Fibroblast of lung (primary cell): ENCODE data around the gene OLAH. TPM values are rescaled to one million over a fixed set of nuclear protein-coding genes. Genes with fewer than 3 reads are reported as not detected.

ENCODE experiments used
- DNase-seq, 2 donors: peaks; one replicate each; pipeline versions ENCODE4 v3.0.0 to v3.0.0-alpha.2; 2010; ENCODE audit warnings: low read depth in 2 of 2
- H2AFZ ChIP-seq: 2 replicates; pipeline ENCODE4 v1.5.1; 2012; ENCODE audit warnings: low read length, control low read depth, inconsistent platforms
- H3K27ac ChIP-seq: 2 replicates; pipeline ENCODE4 v1.5.1; 2011; ENCODE audit warnings: low read length, control low read depth; ENCODE audit not compliant: insufficient read depth
- H3K27me3 ChIP-seq: 2 replicates; pipeline ENCODE4 v1.5.1; 2011; ENCODE audit warnings: mild to moderate bottlenecking, low read length; ENCODE audit not compliant: control insufficient read depth, insufficient read depth
- H3K36me3 ChIP-seq: 2 replicates; pipeline ENCODE4 v1.5.1; 2011; ENCODE audit warnings: low read length; ENCODE audit not compliant: control insufficient read depth, insufficient read depth
- H3K4me1 ChIP-seq: 2 replicates; pipeline ENCODE4 v1.5.1; 2011; ENCODE audit warnings: low read length; ENCODE audit not compliant: control insufficient read depth, insufficient read depth; ENCODE audit errors: extremely low read depth
- H3K4me2 ChIP-seq: 2 replicates; pipeline ENCODE4 v1.5.1; 2011; ENCODE audit warnings: low read length, control low read depth; ENCODE audit not compliant: insufficient read depth; ENCODE audit errors: extremely low read depth
- H3K4me3 ChIP-seq, 4 experiments: fragments of 200-600 bp in 1 of 4; sonication (generic) in 1 of 4; replicated peaks in 1 of 4; 2 replicates each; pipeline ENCODE4 v1.5.1; 2011 to 2016; ENCODE audit warnings: low read length in 4 of 4, low read depth in 3 of 4, mild to moderate bottlenecking in 3 of 4, control low read depth in 2 of 4, inconsistent platforms in 1 of 4, mixed read lengths in 1 of 4; ENCODE audit not compliant: insufficient read depth in 1 of 4; ENCODE audit errors: control extremely low read depth in 1 of 4
- H3K79me2 ChIP-seq: 2 replicates; pipeline ENCODE4 v1.5.1; 2012; ENCODE audit warnings: mild to moderate bottlenecking, low read length, inconsistent platforms; ENCODE audit not compliant: control insufficient read depth, insufficient read depth
- H3K9ac ChIP-seq: 2 replicates; pipeline ENCODE4 v1.5.1; 2011; ENCODE audit warnings: mild to moderate bottlenecking, low read length, control low read depth; ENCODE audit not compliant: insufficient read depth
- H3K9me3 ChIP-seq: 2 replicates; pipeline ENCODE4 v1.5.1; 2012; ENCODE audit warnings: low read depth, low read length; ENCODE audit not compliant: control insufficient read depth, insufficient read depth
- H4K20me1 ChIP-seq: 2 replicates; pipeline ENCODE4 v1.5.1; 2011; ENCODE audit warnings: low read length; ENCODE audit not compliant: control insufficient read depth, insufficient read depth; ENCODE audit errors: extremely low read depth
- CTCF ChIP-seq, 2 donors: IDR thresholded peaks in 1 of 2; conservative IDR thresholded peaks in 1 of 2; 1 replicate in 1 of 2; 2 replicates in 1 of 2; pipeline ENCODE4 v1.5.1; 2011 to 2012; ENCODE audit warnings: low read length in 2 of 2, control low read depth in 1 of 2, inconsistent platforms in 1 of 2, low read depth in 1 of 2, mild to moderate bottlenecking in 1 of 2
- EZH2 ChIP-seq: IDR thresholded peaks from 2 replicates; pipeline ENCODE4 v1.5.1; 2012; ENCODE audit warnings: low read length, control low read depth, mild to moderate bottlenecking; ENCODE audit errors: missing control alignments
- polyA plus RNA-seq, 2 donors: library from polyadenylated mRNA; depleted of rRNA in 1 of 2; stranded (reverse) in 1 of 2; unstranded in 1 of 2; fragments of >200 nt; gene quantifications; 2 replicates each; pipeline ENCODE4 v1.2.1, GENCODE V29; 2011 to 2012; ENCODE audit warnings: missing spikeins in 1 of 2
- total RNA-seq: library from RNA; depleted of rRNA; stranded (reverse); fragments of >200 nt; gene quantifications from 2 replicates; pipeline ENCODE4 v1.2.1, GENCODE V29; 2014

The OLAH gene
- total and polyA plus RNA-seq, 2 donors (not counting 1 experiment from before 2014, with no cell fraction given): 0.08 TPM; not detected in 1

- Histone ChIP-seq H3K4me3 (no peak overlapping the region), H3K79me2 (no peaks in the 10 kb centered on the region), H3K27ac (no peak overlapping the region), H3K27me3 (no peaks in the 10 kb centered on the region), H4K20me1 (no peaks in the 10 kb centered on the region), H3K4me1 (no peaks in the 10 kb centered on the region), H3K9me3 (no peaks in the 10 kb centered on the region), H2AFZ (no peak overlapping the region), H3K4me2 (no peak overlapping the region), H3K9ac (no peak overlapping the region), H3K36me3 (no peaks in the 10 kb centered on the region)
- no peak for DNase-seq
- TF ChIP-seq CTCF (conservative IDR thresholded peaks at IDR 0.05 in 1 of 2, IDR thresholded peaks at IDR 0.05 in 1 of 2; ENCODE audit: low read depth in 1 of 2, low read length in 2 of 2): no peak
- TF ChIP-seq EZH2: no peak
Measured at GRCh38 chr10:15027741-15028140, 16.0 kb upstream of the OLAH start.

- no peak overlapping the region for H3K27ac ChIP-seq
- H3K4me1 ChIP-seq: no peaks in the 10 kb centered on the region
- DNase-seq: peak; percentile 71 to 88
- no peaks in the 10 kb centered on the region for H3K9me3 ChIP-seq
- peaks cover 2% of the 10 kb centered on the region for H3K27me3 ChIP-seq
- no peaks in the 10 kb centered on the region for H3K36me3 ChIP-seq
- H4K20me1 ChIP-seq: no peaks in the 10 kb centered on the region
- no peak overlapping the region for H2AFZ ChIP-seq
- no peak for TF ChIP-seq CTCF (conservative IDR thresholded peaks at IDR 0.05 in 1 of 2, IDR thresholded peaks at IDR 0.05 in 1 of 2; ENCODE audit: low read depth in 1 of 2, low read length in 2 of 2)
- no peak for TF ChIP-seq EZH2
- H3K79me2 ChIP-seq: no peaks in the 10 kb centered on the region
- peak overlapping the region; percentile 25 for H3K4me2 ChIP-seq
- H3K4me3 ChIP-seq: no peak overlapping the region
- no peak overlapping the region for H3K9ac ChIP-seq
Measured at GRCh38 chr10:15035385-15036301, 8.1 kb upstream of the OLAH start.

GRCh38 chr10:15037691-15038090, 6.1 kb upstream of the OLAH start:
- Histone ChIP-seq H2AFZ (no peak overlapping the region), H3K9me3 (no peaks in the 10 kb centered on the region), H3K4me1 (no peaks in the 10 kb centered on the region), H3K27me3 (peaks cover 2% of the 10 kb centered on the region), H3K4me2 (no peak overlapping the region), H3K27ac (no peak overlapping the region), H3K9ac (no peak overlapping the region), H3K4me3 (no peak overlapping the region), H3K36me3 (no peaks in the 10 kb centered on the region), H3K79me2 (no peaks in the 10 kb centered on the region), H4K20me1 (no peaks in the 10 kb centered on the region)
- no peak for DNase-seq
- TF ChIP-seq EZH2: no peak
- no peak for TF ChIP-seq CTCF (conservative IDR thresholded peaks at IDR 0.05 in 1 of 2, IDR thresholded peaks at IDR 0.05 in 1 of 2; ENCODE audit: low read depth in 1 of 2, low read length in 2 of 2)
